Panc1 (cell line): ENCODE results near the gene RAB7B. TPM values are rescaled to one million over a fixed set of nuclear protein-coding genes. Genes with fewer than 3 reads are reported as not detected.

Experiments used
- ATAC-seq: fragments of 200-7000 bp; cut with Tn5 transposase; 2 replicates; pipeline ENCODE4 v1.9.1; 2020; ENCODE audit warnings: mild to moderate bottlenecking, moderate library complexity
- BruUV-seq: library from RNA; stranded (reverse); fragments of 400-500 nt; replicated peaks from 2 replicates; lab custom pipeline; 2021; lab: Mats Ljungman, UMichigan
- CTCF ChIA-PET: fragments of 300-600 bp; sonication (Branson Sonifier 250); formaldehyde crosslinking; loops from one replicate; lab custom pipeline; 2022; ENCODE audit warnings: antibody characterized with exemption; lab: Charles Lee
- POLR2A ChIA-PET: fragments of 300-600 bp; sonication (Branson Sonifier 250); formaldehyde crosslinking; loops from one replicate; lab custom pipeline; 2022; ENCODE audit warnings: antibody characterized with exemption; lab: Charles Lee
- DNase-seq: peaks from one replicate; pipeline ENCODE4 v3.0.0-alpha.2; 2010; ENCODE audit warnings: low read depth, low spot score
- H3K27ac ChIP-seq: 2 replicates; pipeline ENCODE4 v1.5.1; 2011; ENCODE audit warnings: mild to moderate bottlenecking, low read length, inconsistent platforms
- H3K27me3 ChIP-seq: fragments of 200-500 bp; sonication (Bioruptor generic); 2 replicates; pipeline ENCODE4 v1.6.0; 2014; ENCODE audit warnings: low read length, inconsistent platforms; ENCODE audit not compliant: control insufficient read depth, insufficient read depth
- H3K36me3 ChIP-seq: fragments of 200-500 bp; sonication (Bioruptor generic); 2 replicates; pipeline ENCODE4 v1.5.1; 2014; ENCODE audit warnings: inconsistent platforms, mild to moderate bottlenecking, low read length, moderate library complexity; ENCODE audit not compliant: control insufficient read depth, insufficient read depth
- H3K4me1 ChIP-seq: 2 replicates; pipeline ENCODE4 v1.5.1; 2011; ENCODE audit warnings: inconsistent platforms, mild to moderate bottlenecking, low read length, moderate library complexity; ENCODE audit not compliant: control insufficient read depth, insufficient read depth
- H3K4me3 ChIP-seq, 2 experiments: 2 replicates each; pipeline ENCODE4 v1.5.1; 2011 to 2012; ENCODE audit warnings: low read depth in 2 of 2, low read length in 2 of 2, mild to moderate bottlenecking in 2 of 2, inconsistent platforms in 1 of 2, moderate library complexity in 1 of 2
- H3K9me3 ChIP-seq: fragments of 200-500 bp; sonication (Bioruptor generic); 2 replicates; pipeline ENCODE4 v1.5.1; 2014; ENCODE audit warnings: low read depth, mild to moderate bottlenecking, inconsistent platforms, low read length, moderate library complexity; ENCODE audit not compliant: control insufficient read depth, insufficient read depth
- POLR2AphosphoS5 ChIP-seq: IDR thresholded peaks from 2 replicates; pipeline ENCODE4 v1.6.1; 2012; ENCODE audit warnings: mild to moderate bottlenecking, low read depth, low read length, moderate library complexity
- REST ChIP-seq, 2 experiments: IDR thresholded peaks; 2 replicates each; pipeline ENCODE4 v1.6.1; 2011 to 2012; ENCODE audit warnings: low read depth in 2 of 2, control low read depth in 1 of 2, low read length in 1 of 2, mild to moderate bottlenecking in 1 of 2, moderate library complexity in 1 of 2; ENCODE audit not compliant: insufficient read depth in 1 of 2
- SIN3A ChIP-seq: IDR thresholded peaks from 2 replicates; pipeline ENCODE4 v1.6.1; 2012; ENCODE audit warnings: low read depth, mild to moderate bottlenecking, low read length, moderate library complexity, borderline replicate concordance; ENCODE audit not compliant: insufficient read depth
- TCF7L2 ChIP-seq: IDR thresholded peaks from 2 replicates; pipeline ENCODE4 v1.6.1; 2011; ENCODE audit warnings: mild to moderate bottlenecking, low read depth, low read length, inconsistent platforms
- in situ Hi-C: cut with HindIII; loops from 2 replicates; pipeline ENCODE4 v1.10.0; 2016; ENCODE audit warnings: low sequenced_read_pairs, low pct_unique_long_range_greater_than_20kb
- intact Hi-C: fragments of 100-400 bp; cut with micrococcal nuclease; formaldehyde crosslinking; loops from one replicate; pipeline ENCODE4 v1.10.0; 2022; ENCODE audit not compliant: unreplicated experiment
- total RNA-seq: library from RNA; stranded (reverse); gene quantifications from one replicate; pipeline ENCODE4 v1.2.1, GENCODE V29; 2021; ENCODE audit not compliant: unreplicated experiment
- TF ChIP-seq, protein P1 (sequence below): fragments of 450-650 bp; IDR thresholded peaks from 2 replicates; pipeline ENCODE4 v1.5.1; 2017; ENCODE audit warnings: mild to moderate bottlenecking

The RAB7B gene
- total RNA-seq, 1 experiment from 2014 or later, result 0.05 TPM

DNA sequence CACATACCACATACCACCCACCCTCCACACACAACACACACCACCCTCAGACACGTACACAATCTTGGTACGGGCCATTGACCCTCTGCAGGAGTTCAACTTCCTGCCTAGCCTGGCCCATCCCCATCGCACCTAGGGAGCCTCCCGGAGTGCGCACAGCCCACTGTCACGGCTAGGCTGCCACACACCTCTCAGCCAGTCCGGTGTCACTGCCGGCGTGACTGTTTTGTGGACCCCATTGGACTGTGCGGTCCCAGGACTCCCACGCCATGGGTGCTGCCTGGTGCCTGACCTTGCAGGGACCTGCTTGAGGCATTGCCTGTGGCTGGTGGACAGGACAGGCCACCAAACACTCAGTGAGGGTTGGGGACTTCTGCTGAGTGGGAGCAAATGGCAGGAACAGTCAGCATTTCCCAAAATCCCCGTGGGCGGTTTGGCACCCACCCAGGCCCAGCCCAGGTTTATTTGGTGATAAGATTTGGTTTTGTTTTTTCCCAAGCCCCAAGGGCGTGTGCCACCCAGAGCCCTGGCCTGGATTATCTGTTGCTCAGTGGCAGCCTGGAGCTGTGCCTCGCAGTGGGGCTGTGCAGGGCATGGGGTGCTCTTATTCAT, 27.7 kb downstream of the RAB7B start:
- no peaks in the 10 kb centered on the region for H3K36me3 ChIP-seq
- intact Hi-C loops (no loop called here), in situ Hi-C loops (no loop called here)
- DNase-seq (no peak), ATAC-seq (no peak)
- H3K4me3 ChIP-seq, result no peak overlapping the region
- CTCF ChIA-PET, result no interaction called here
- no peaks in the 10 kb centered on the region for H3K9me3 ChIP-seq
- H3K27me3 ChIP-seq, result no peaks in the 10 kb centered on the region; the same call in 1 of the 2 replicates
- no peak overlapping the region for H3K27ac ChIP-seq
- POLR2A ChIA-PET, result no interaction called here
- BruUV-seq, result no TSS peak
- TF ChIP-seq REST (IDR thresholded peaks at IDR 0.05; ENCODE audit: insufficient read depth in 1 of 2, low read depth in 2 of 2, low read length in 1 of 2) (no peak), SIN3A (no peak), POLR2AphosphoS5 (no peak), TCF7L2 (no peak)
- TF ChIP-seq, protein P1, sequence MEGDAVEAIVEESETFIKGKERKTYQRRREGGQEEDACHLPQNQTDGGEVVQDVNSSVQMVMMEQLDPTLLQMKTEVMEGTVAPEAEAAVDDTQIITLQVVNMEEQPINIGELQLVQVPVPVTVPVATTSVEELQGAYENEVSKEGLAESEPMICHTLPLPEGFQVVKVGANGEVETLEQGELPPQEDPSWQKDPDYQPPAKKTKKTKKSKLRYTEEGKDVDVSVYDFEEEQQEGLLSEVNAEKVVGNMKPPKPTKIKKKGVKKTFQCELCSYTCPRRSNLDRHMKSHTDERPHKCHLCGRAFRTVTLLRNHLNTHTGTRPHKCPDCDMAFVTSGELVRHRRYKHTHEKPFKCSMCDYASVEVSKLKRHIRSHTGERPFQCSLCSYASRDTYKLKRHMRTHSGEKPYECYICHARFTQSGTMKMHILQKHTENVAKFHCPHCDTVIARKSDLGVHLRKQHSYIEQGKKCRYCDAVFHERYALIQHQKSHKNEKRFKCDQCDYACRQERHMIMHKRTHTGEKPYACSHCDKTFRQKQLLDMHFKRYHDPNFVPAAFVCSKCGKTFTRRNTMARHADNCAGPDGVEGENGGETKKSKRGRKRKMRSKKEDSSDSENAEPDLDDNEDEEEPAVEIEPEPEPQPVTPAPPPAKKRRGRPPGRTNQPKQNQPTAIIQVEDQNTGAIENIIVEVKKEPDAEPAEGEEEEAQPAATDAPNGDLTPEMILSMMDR, result no peak
- no peaks in the 10 kb centered on the region for H3K4me1 ChIP-seq

DNA sequence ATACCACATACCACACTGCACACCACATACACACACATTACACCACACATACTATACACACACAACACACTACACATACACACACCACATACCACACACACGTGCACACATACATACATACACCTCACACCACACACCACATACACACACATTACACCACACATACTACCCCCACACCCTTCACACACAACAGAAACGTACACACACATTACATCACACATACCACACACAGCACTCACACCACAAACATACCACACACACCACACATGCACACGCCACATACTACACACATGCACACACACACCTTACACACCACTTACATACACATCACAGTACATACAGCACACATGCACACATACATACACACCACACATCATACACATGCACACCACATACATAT, 28.5 kb downstream of the RAB7B start:
- H3K4me1 ChIP-seq, result no peaks in the 10 kb centered on the region
- H3K27me3 ChIP-seq, result no peaks in the 10 kb centered on the region; the same call in 1 of the 2 replicates
- ChIA-PET POLR2A (no interaction called here), CTCF (no interaction called here)
- no peak overlapping the region for H3K27ac ChIP-seq
- H3K9me3 ChIP-seq, result no peaks in the 10 kb centered on the region
- TF ChIP-seq, protein P1, result no peak
- no peak for TF ChIP-seq POLR2AphosphoS5
- no peak for TF ChIP-seq TCF7L2
- no peak for TF ChIP-seq SIN3A
- no peak for TF ChIP-seq REST (IDR thresholded peaks at IDR 0.05; ENCODE audit: insufficient read depth in 1 of 2, low read depth in 2 of 2, low read length in 1 of 2)
- no peak overlapping the region for H3K4me3 ChIP-seq
- no TSS peak for BruUV-seq
- H3K36me3 ChIP-seq, result no peaks in the 10 kb centered on the region
- in situ Hi-C loops (no loop called here), intact Hi-C loops (no loop called here)
- ATAC-seq (no peak), DNase-seq (no peak)
